Measurements from ENCODE around the gene CYFIP1.

CYFIP1 gene

DNA sequence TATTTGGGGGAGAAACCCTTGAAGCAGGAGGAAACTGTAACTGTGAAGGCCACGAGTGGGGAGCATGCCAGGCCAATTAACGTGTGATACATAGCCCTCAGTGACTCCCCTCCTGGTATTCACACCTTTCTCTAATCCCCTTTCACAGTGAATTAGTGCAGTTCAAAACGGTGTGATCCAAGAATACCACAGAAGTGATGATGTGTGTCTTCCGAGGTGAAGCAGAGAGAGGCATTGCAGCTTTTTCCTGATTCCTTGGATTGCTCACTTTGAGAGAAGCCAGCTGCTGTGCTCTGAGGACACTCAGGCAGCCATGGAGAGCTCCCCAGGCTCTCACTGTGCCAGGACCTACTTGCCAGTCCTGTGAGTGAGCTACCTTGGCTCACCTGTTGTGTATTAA is 124.4 kb downstream of the CYFIP1 start:
- no peak overlapping the region for H3K4me3 ChIP-seq (replicated peaks; ENCODE audit: insufficient read depth, low read length)
- H3K27ac ChIP-seq (replicated peaks): no peak overlapping the region
- no peaks in the 10 kb centered on the region for H3K27me3 ChIP-seq (ENCODE audit: insufficient read depth, poor library complexity, severe bottlenecking)
- DNase-seq (ENCODE audit: low read depth in 1 of 2, low spot score in 1 of 2): no peak
- no peak for TF ChIP-seq GABPA (IDR thresholded peaks at IDR 0.05; ENCODE audit: low read depth)
- TF ChIP-seq SPI1 (IDR thresholded peaks at IDR 0.05; ENCODE audit: borderline replicate concordance, low read depth): no peak
- no peak for TF ChIP-seq REST (IDR thresholded peaks at IDR 0.05; ENCODE audit: insufficient replicate concordance, low read depth)
- no peak for TF ChIP-seq POLR2AphosphoS5 (IDR thresholded peaks at IDR 0.05; ENCODE audit: low read depth)
- TF ChIP-seq CTCF (IDR thresholded peaks at IDR 0.05; ENCODE audit: insufficient read depth, low read length): no peak

DNA sequence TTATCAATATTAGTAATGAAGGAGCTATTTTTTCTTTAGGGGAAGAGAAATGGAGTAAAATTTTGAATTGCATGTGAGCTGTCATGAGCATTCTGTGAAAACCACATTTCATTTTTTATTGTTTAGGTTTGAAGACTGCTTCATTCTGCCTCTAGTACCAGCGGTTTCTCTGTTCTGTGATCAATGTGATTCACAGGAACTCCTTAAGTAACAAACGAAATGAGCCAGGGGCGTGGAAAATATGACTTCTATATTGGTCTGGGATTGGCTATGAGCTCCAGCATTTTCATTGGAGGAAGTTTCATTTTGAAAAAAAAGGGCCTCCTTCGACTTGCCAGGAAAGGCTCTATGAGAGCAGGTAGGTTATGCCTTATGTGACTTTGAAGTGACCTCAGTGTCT is 128.7 kb downstream of the CYFIP1 start:
- TF ChIP-seq POLR2AphosphoS5 (IDR thresholded peaks at IDR 0.05; ENCODE audit: low read depth) (no peak), CTCF (IDR thresholded peaks at IDR 0.05; ENCODE audit: insufficient read depth, low read length) (no peak), SPI1 (IDR thresholded peaks at IDR 0.05; ENCODE audit: borderline replicate concordance, low read depth) (no peak), GABPA (IDR thresholded peaks at IDR 0.05; ENCODE audit: low read depth) (no peak), REST (IDR thresholded peaks at IDR 0.05; ENCODE audit: insufficient replicate concordance, low read depth) (no peak)
- DNase-seq (ENCODE audit: low read depth in 1 of 2, low spot score in 1 of 2): no peak
- Histone ChIP-seq H3K4me3 (replicated peaks; ENCODE audit: insufficient read depth, low read length) (no peak overlapping the region), H3K27ac (replicated peaks) (no peak overlapping the region), H3K27me3 (ENCODE audit: insufficient read depth, poor library complexity, severe bottlenecking) (no peaks in the 10 kb centered on the region)

DNA sequence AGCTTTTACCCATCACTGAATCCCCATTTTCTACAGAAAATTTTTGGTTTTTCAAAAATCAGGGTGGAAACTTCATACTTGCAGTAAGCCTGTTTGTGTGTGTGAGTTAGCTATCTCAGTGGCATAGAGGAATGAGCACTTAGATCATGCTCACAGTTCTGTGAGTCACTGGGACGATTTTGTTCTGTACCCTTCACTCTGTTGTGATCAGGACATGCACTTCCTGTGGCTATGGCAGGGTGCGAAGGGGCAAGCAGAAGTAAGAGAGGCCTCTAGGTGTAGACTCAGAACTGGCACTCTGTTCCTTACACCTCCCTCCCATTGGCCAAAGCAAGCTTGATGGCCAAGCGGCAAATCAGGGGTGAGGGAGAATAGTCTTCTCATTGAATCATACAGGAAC is 130.1 kb downstream of the CYFIP1 start:
- no peak for DNase-seq (ENCODE audit: low read depth in 1 of 2, low spot score in 1 of 2)
- Histone ChIP-seq H3K4me3 (replicated peaks; ENCODE audit: insufficient read depth, low read length) (no peak overlapping the region), H3K27ac (replicated peaks) (no peak overlapping the region), H3K27me3 (ENCODE audit: insufficient read depth, poor library complexity, severe bottlenecking) (no peaks in the 10 kb centered on the region)
- TF ChIP-seq POLR2AphosphoS5 (IDR thresholded peaks at IDR 0.05; ENCODE audit: low read depth) (no peak), CTCF (IDR thresholded peaks at IDR 0.05; ENCODE audit: insufficient read depth, low read length) (no peak), GABPA (IDR thresholded peaks at IDR 0.05; ENCODE audit: low read depth) (no peak), REST (IDR thresholded peaks at IDR 0.05; ENCODE audit: insufficient replicate concordance, low read depth) (no peak), SPI1 (IDR thresholded peaks at IDR 0.05; ENCODE audit: borderline replicate concordance, low read depth) (no peak)

All from HL-60 (cell line).